Spleen (tissue), 11 donors: ENCODE results near the gene TCEANC. TPM values are rescaled to one million over a fixed set of nuclear protein-coding genes. Genes with fewer than 3 reads are reported as not detected.
A peak's percentile ranks its signal among the peaks of the same experiment; 100 is the strongest.

ENCODE experiments used
- DNase-seq: peaks from one replicate; pipeline ENCODE4 v3.0.0-alpha.2; 2020
- H3K27ac ChIP-seq, 8 donors: fragments of 200-600 bp; sonication (generic) in 7 of 8; 1 replicate in 4 of 8; 2 replicates in 4 of 8; pipeline versions ENCODE4 v1.5.0 to v1.8.0; 2016 to 2021; ENCODE audit warnings: inconsistent platforms in 4 of 8, mild to moderate bottlenecking in 4 of 8, moderate library complexity in 1 of 8
- H3K27me3 ChIP-seq, 7 donors: fragments of 200-600 bp; sonication (generic) in 6 of 7; replicated peaks in 1 of 7; 1 replicate in 4 of 7; 2 replicates in 3 of 7; pipeline versions ENCODE4 v1.5.0 to v1.8.0; 2016 to 2021; ENCODE audit warnings: inconsistent platforms in 3 of 7, mild to moderate bottlenecking in 1 of 7
- H3K36me3 ChIP-seq, 6 donors: fragments of 200-600 bp; sonication (generic) in 5 of 6; 1 replicate in 4 of 6; 2 replicates in 2 of 6; pipeline versions ENCODE4 v1.5.0 to v1.8.0; 2016 to 2021; ENCODE audit warnings: inconsistent platforms in 2 of 6
- H3K4me1 ChIP-seq, 6 donors: fragments of 200-600 bp; sonication (generic) in 5 of 6; 1 replicate in 3 of 6; 2 replicates in 3 of 6; pipeline versions ENCODE4 v1.5.0 to v1.8.0; 2016 to 2021; ENCODE audit warnings: inconsistent platforms in 3 of 6
- H3K4me3 ChIP-seq, 8 donors: fragments of 200-600 bp; sonication (generic) in 7 of 8; 1 replicate in 4 of 8; 2 replicates in 4 of 8; pipeline versions ENCODE4 v1.5.0 to v1.8.0; 2016 to 2021; ENCODE audit warnings: inconsistent platforms in 4 of 8, mild to moderate bottlenecking in 4 of 8, moderate library complexity in 2 of 8
- H3K9me3 ChIP-seq, 8 donors: fragments of 200-600 bp; sonication (generic) in 7 of 8; 1 replicate in 4 of 8; 2 replicates in 4 of 8; pipeline versions ENCODE4 v1.5.0 to v1.8.0; 2016 to 2021; ENCODE audit warnings: inconsistent platforms in 4 of 8
- CTCF ChIP-seq, 11 experiments: fragments of 200-600 bp in 7 of 11; fragments of 450-650 bp in 4 of 11; sonication (generic) in 4 of 11; IDR thresholded peaks in 8 of 11; conservative IDR thresholded peaks in 3 of 11; 1 replicate in 7 of 11; 2 replicates in 4 of 11; pipeline versions ENCODE4 v1.4.0 to v1.8.0; 2016 to 2021; ENCODE audit warnings: antibody characterized with exemption in 11 of 11, inconsistent platforms in 4 of 11, mild to moderate bottlenecking in 1 of 11
- POLR2A ChIP-seq, 3 donors: fragments of 450-650 bp; IDR thresholded peaks; one replicate each; pipeline ENCODE4 v1.5.1; 2017; ENCODE audit warnings: antibody characterized with exemption in 3 of 3, mild to moderate bottlenecking in 1 of 3
- POLR2AphosphoS5 ChIP-seq, 3 donors: sonication (generic); formaldehyde crosslinking; IDR thresholded peaks; one replicate each; pipeline ENCODE4 v1.5.1; 2017; ENCODE audit warnings: antibody characterized with exemption in 3 of 3
- WGBS, 5 donors: extraction: QIAGEN DNeasy Blood & Tissue Kit in 3 of 5; methylation state at CpG; one replicate each; pipeline versions ENCODE4 v1.1.5 to v1.1.7; 2013 to 2018; 5-methylcytosine and 5-hydroxymethylcytosine counted together
- intact Hi-C: fragments of 100-400 bp; cut with DNase I; formaldehyde crosslinking; loops from one replicate; pipeline ENCODE4 v1.15.0; 2023; ENCODE audit warnings: low total_unique reads
- polyA plus RNA-seq, 3 donors: library from polyadenylated mRNA; stranded (reverse); fragments of 200-250 nt; gene quantifications; one replicate each; pipeline ENCODE4 v1.2.1, GENCODE V29; 2013
- total RNA-seq, 7 donors: library from RNA; depleted of rRNA in 3 of 7; stranded (reverse); fragments of >200 nt in 3 of 7; fragmentation: NEBNext Ultra II Directional in 4 of 7; extraction: Animal tissue kit (Norgen Biotek cat#: 25700) in 4 of 7; gene quantifications; one replicate each; pipeline versions ENCODE4 v1.1.0 to v1.2.1, GENCODE V29; 2016 to 2021
- donor health status: healthy with polysubstance abuse.
- donor health status: DM: no; HTN: no; CAD: no; lungs with moderate emphysema.
- donor health status: DM: no; HTN: no; CAD: no.
- donor health status: Bipolar disorder and iron deficiency.
- donor health status: healthy.
- donor health status: DM: no; HTN: no; CAD: no.
- donor health status: DM: yes; HTN: yes; CAD: no.

The TCEANC gene
- total and polyA plus RNA-seq, 10 donors = 2.6 to 11.6 (median 8.1) TPM

DNA sequence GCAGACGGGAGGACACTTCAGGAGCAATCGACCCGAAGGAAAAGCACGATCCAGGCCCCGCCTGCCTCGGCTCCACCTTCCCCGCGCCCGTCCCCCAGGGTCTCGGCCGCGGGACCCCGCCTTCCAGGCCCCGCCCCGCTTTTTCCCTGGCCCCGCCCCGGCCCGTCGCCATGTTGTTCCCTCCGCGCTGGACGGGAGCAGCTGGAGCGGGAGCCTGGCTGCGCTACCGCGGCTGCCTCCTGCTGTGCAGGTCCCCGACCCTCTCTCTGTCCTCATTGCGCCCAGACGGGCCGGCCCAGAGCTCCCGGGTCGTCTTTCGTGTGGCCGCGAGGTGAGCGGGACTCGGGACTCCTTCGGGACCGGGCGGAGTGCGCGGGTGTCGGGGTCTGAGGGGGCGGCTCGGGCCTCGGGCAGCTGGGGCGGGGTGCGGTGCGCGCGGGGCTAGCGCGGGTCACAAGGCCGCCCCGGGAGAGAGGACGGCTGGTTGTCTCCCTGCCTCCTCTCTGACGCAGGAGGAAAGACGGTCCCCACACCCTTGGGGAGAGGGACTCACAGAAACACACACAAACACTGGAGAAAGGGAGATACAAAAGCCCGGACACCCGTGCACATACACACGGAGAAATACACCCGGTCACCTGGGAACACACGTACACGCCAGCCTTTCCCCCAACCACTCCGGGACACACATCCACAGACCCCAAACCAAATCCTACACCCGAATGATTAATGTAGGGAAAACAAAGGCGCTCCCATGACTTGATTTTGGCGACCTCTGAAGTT lies 36.2 kb downstream of the TCEANC start, which contains the start of gene RAB9A:
RAB9A (plus strand) TSS at position 171 of the 783 bp plus-strand sequence. CDS start 19,619 bp downstream, outside the sequence.
- H3K27me3 ChIP-seq = peaks cover 0 to 25% (median 4%) of the 10 kb centered on the region in 7 donors
- peaks cover 16 to 59% (median 44%) of the 10 kb centered on the region in 6 donors for H3K4me1 ChIP-seq
- intact Hi-C loops = no loop called here
- TF ChIP-seq POLR2A (IDR thresholded peaks at IDR 0.05) (no peak), CTCF (IDR thresholded peaks at IDR 0.05 in 8 of 11, conservative IDR thresholded peaks at IDR 0.05 in 3 of 11) (no peak), POLR2AphosphoS5 (IDR thresholded peaks at IDR 0.05) (peak; percentile 95 to 96 (median 95))
- no peaks in the 10 kb centered on the region for H3K9me3 ChIP-seq
- WGBS, 5 donors = 0 to 6% (median 1%) methylated on average over 26 to 68 of the region's 68 CpGs
- H3K36me3 ChIP-seq = no peaks in the 10 kb centered on the region
- peak within 1 kb of the TSS; percentile 87 to 97 (median 96) for H3K27ac ChIP-seq
- DNase-seq = peak; percentile 94
- peak within 1 kb of the TSS; percentile 46 to 84 (median 56) for H3K4me3 ChIP-seq

DNA sequence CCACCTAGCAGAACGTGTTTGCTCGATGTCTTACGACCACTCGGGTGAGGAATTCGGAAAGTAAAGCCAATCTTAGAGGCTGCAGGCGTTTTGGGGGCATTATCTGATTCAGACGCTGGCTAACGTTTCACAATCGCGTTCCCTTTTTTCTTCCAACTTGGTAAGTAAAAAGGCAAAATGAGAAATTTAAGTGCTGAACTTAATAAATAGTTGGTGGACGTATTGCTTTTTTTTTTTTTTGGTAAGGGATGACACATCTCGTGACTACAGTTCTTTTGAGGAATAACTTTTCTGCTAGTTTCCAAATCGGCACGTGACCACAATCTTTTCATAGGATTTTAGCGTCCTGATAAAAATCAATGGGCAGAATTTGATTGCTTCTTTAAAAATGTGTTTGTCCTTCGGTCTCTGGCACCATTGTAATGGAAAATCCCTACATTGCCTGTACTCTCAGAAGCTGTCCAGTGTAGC lies 36.8 kb downstream of the TCEANC start:
- DNase-seq = no peak
- TF ChIP-seq POLR2AphosphoS5 (IDR thresholded peaks at IDR 0.05) = no peak
- no peak for TF ChIP-seq CTCF (IDR thresholded peaks at IDR 0.05 in 8 of 11, conservative IDR thresholded peaks at IDR 0.05 in 3 of 11)
- TF ChIP-seq POLR2A (IDR thresholded peaks at IDR 0.05) = no peak
- intact Hi-C loops = no loop called here
- H3K9me3 ChIP-seq = no peaks in the 10 kb centered on the region
- peak overlapping the region; percentile 87 to 97 (median 96) for H3K27ac ChIP-seq
- peak overlapping the region; percentile 46 to 84 (median 56) for H3K4me3 ChIP-seq
- H3K36me3 ChIP-seq = no peaks in the 10 kb centered on the region
- WGBS, 5 donors = 0 to 8% (median 2%) methylated on average over 15 to 16 of the region's 16 CpGs
- H3K4me1 ChIP-seq = peaks cover 20 to 66% (median 50%) of the 10 kb centered on the region in 6 donors
- peaks cover 0 to 25% (median 4%) of the 10 kb centered on the region in 7 donors for H3K27me3 ChIP-seq

GRCh38 chrX:13690836-13691235 lies 37.9 kb downstream of the TCEANC start:
- intact Hi-C loops = no loop called here
- H3K27ac ChIP-seq = peak overlapping the region in 4 of 8 donors; percentile 92 to 97 (median 96)
- WGBS, 5 donors = 52 to 57% (median 53%) methylated on average over 3 of the region's 3 CpGs
- peaks cover 22 to 66% (median 58%) of the 10 kb centered on the region in 6 donors for H3K4me1 ChIP-seq
- no peaks in the 10 kb centered on the region for H3K36me3 ChIP-seq
- H3K9me3 ChIP-seq = no peaks in the 10 kb centered on the region
- H3K27me3 ChIP-seq = peaks cover 0 to 16% (median under 1%) of the 10 kb centered on the region in 7 donors
- no peak for TF ChIP-seq CTCF (IDR thresholded peaks at IDR 0.05 in 8 of 11, conservative IDR thresholded peaks at IDR 0.05 in 3 of 11)
- no peak for TF ChIP-seq POLR2A (IDR thresholded peaks at IDR 0.05)
- TF ChIP-seq POLR2AphosphoS5 (IDR thresholded peaks at IDR 0.05) = no peak
- DNase-seq = no peak
- peak overlapping the region in 5 of 8 donors; percentile 54 to 84 (median 58) for H3K4me3 ChIP-seq

GRCh38 chrX:13691841-13692371 lies 39.0 kb downstream of the TCEANC start:
- Histone ChIP-seq H3K36me3 (no peaks in the 10 kb centered on the region), H3K27ac (peak overlapping the region in 5 of 8 donors; percentile 26 to 97 (median 96)), H3K4me1 (peaks cover 22 to 76% (median 66%) of the 10 kb centered on the region in 6 donors), H3K27me3 (peaks cover 0 to 16% (median 0%) of the 10 kb centered on the region in 7 donors), H3K4me3 (peak overlapping the region in 1 of 8 donors; percentile 84), H3K9me3 (no peaks in the 10 kb centered on the region)
- intact Hi-C loops = no loop called here
- 63 to 71% (median 66%) methylated on average over 7 of the region's 7 CpGs for WGBS, 5 donors
- no peak for DNase-seq
- TF ChIP-seq POLR2AphosphoS5 (IDR thresholded peaks at IDR 0.05) (no peak), POLR2A (IDR thresholded peaks at IDR 0.05) (no peak), CTCF (IDR thresholded peaks at IDR 0.05 in 8 of 11, conservative IDR thresholded peaks at IDR 0.05 in 3 of 11) (no peak)
